HepG2 (cell line): Measurements from ENCODE around the gene EOLA1. TPM values are rescaled to one million over a fixed set of nuclear protein-coding genes. Genes with fewer than 3 reads are reported as not detected.

Experiments used
- ATAC-seq: fragments of 200-7000 bp; cut with Tn5 transposase; 3 replicates; pipeline ENCODE4 v1.9.1; 2020; ENCODE audit warnings: mild to moderate bottlenecking, moderate library complexity
- BruUV-seq: library from RNA; stranded (reverse); fragments of 400-500 nt; replicated peaks from 2 replicates; lab custom pipeline; 2021; lab: Mats Ljungman, UMichigan
- CTCF ChIA-PET: fragments of 300-600 bp; formaldehyde crosslinking; extraction: SDS; loops from one replicate; lab custom pipeline; 2021; ENCODE audit warnings: low total read pairs, inconsistent platforms, low intra/inter-chr PET ratio; lab: Yijun Ruan, JAX
- POLR2A ChIA-PET: fragments of 350-600 bp; sonication (Branson Sonifier 250); formaldehyde crosslinking; loops from one replicate; lab custom pipeline; 2020; ENCODE audit warnings: antibody characterized with exemption, inconsistent platforms; lab: Yijun Ruan, JAX
- DNase-seq: peaks from one replicate; pipeline ENCODE4 v3.0.0-alpha.2; 2015; ENCODE audit warnings: low spot score
- FAIRE-seq: peaks from 3 replicates; lab custom pipeline; 2011; peaks lifted over from hg19 to GRCh38; lab: Jason Lieb, UNC
- H2AFZ ChIP-seq: one replicate; pipeline ENCODE4 v1.6.1; 2011; ENCODE audit warnings: low read length, inconsistent platforms
- H3K27ac ChIP-seq: fragments of 300-600 bp; 3 replicates; pipeline ENCODE4 v1.8.0; 2011; ENCODE audit warnings: mixed run types, mild to moderate bottlenecking, mixed read lengths, low read length, inconsistent platforms; ENCODE audit not compliant: insufficient read depth; ENCODE audit errors: extremely low read length
- H3K27me3 ChIP-seq, 2 experiments: fragments of 200-600 bp in 1 of 2; 2 replicates in 1 of 2; 3 replicates in 1 of 2; pipeline versions ENCODE4 v1.6.0 to v1.8.0; 2011; ENCODE audit warnings: low read length in 2 of 2, mild to moderate bottlenecking in 2 of 2, moderate library complexity in 2 of 2, inconsistent platforms in 1 of 2; ENCODE audit not compliant: insufficient read depth in 2 of 2, control insufficient read depth in 1 of 2
- H3K36me3 ChIP-seq, 2 experiments: fragments of 200-600 bp in 1 of 2; replicated peaks in 1 of 2; 2 replicates in 1 of 2; 3 replicates in 1 of 2; pipeline versions ENCODE4 v1.5.1 to v1.8.0; 2011; ENCODE audit warnings: low read length in 2 of 2, inconsistent platforms in 1 of 2; ENCODE audit not compliant: insufficient read depth in 2 of 2, control insufficient read depth in 1 of 2
- H3K4me1 ChIP-seq: 2 replicates; pipeline ENCODE4 v1.5.1; 2012; ENCODE audit warnings: low read length, inconsistent platforms; ENCODE audit not compliant: insufficient read depth
- H3K4me2 ChIP-seq: 2 replicates; pipeline ENCODE4 v1.6.0; 2011; ENCODE audit warnings: low read depth, low read length, inconsistent platforms
- H3K4me3 ChIP-seq, 3 experiments: fragments of 200-600 bp in 1 of 3; sonication (generic), shearing (Covaris generic) in 1 of 3; replicated peaks in 1 of 3; 2 replicates each; pipeline ENCODE4 v1.5.1; 2011 to 2016; ENCODE audit warnings: low read length in 3 of 3, inconsistent platforms in 2 of 3, low read depth in 2 of 3, mild to moderate bottlenecking in 2 of 3, control low read depth in 1 of 3, mixed read lengths in 1 of 3; ENCODE audit not compliant: insufficient read depth in 1 of 3
- H3K79me2 ChIP-seq: one replicate; pipeline ENCODE4 v1.6.1; 2011; ENCODE audit warnings: low read length, inconsistent platforms; ENCODE audit not compliant: insufficient read depth
- H3K9ac ChIP-seq: 2 replicates; pipeline ENCODE4 v1.6.0; 2011; ENCODE audit warnings: mild to moderate bottlenecking, low read depth, low read length, inconsistent platforms; ENCODE audit not compliant: insufficient read depth
- H3K9me3 ChIP-seq: 2 replicates; pipeline ENCODE4 v1.5.1; 2012; ENCODE audit warnings: mild to moderate bottlenecking, low read length
- H4K20me1 ChIP-seq: 2 replicates; pipeline ENCODE4 v1.6.0; 2011; ENCODE audit warnings: inconsistent platforms, mild to moderate bottlenecking, low read length, moderate library complexity; ENCODE audit not compliant: insufficient read depth
- JUNB ChIP-seq: sonication (generic); formaldehyde crosslinking; IDR thresholded peaks from 2 replicates; pipeline ENCODE4 v1.8.0; 2022; ENCODE audit warnings: missing genetic modification reagents, mild to moderate bottlenecking, borderline replicate concordance
- LBX2 ChIP-seq: sonication (generic); formaldehyde crosslinking; IDR thresholded peaks from 2 replicates; pipeline ENCODE4 v1.5.0; 2020; ENCODE audit warnings: missing genetic modification reagents, mild to moderate bottlenecking, borderline replicate concordance
- LRRFIP1 ChIP-seq: sonication (generic); formaldehyde crosslinking; conservative IDR thresholded peaks from 2 replicates; pipeline ENCODE4 v1.4.0; 2020; ENCODE audit warnings: missing genetic modification reagents
- MAFF ChIP-seq: IDR thresholded peaks from 2 replicates; pipeline ENCODE4 v1.6.1; 2011; ENCODE audit warnings: low read depth, low read length, improper control_type of control experiment
- NCOA2 ChIP-seq: sonication (generic); formaldehyde crosslinking; IDR thresholded peaks from 2 replicates; pipeline ENCODE4 v1.8.0; 2022; ENCODE audit warnings: inconsistent platforms
- NFE2L1 ChIP-seq: sonication (generic); formaldehyde crosslinking; IDR thresholded peaks from 2 replicates; pipeline ENCODE4 v1.4.0; 2020; ENCODE audit warnings: missing genetic modification reagents, mild to moderate bottlenecking, borderline replicate concordance
- SPEN ChIP-seq: sonication (generic); formaldehyde crosslinking; IDR thresholded peaks from 2 replicates; pipeline ENCODE4 v1.5.1; 2020; ENCODE audit warnings: low read depth, mild to moderate bottlenecking, missing genetic modification reagents
- THAP11 ChIP-seq: IDR thresholded peaks from 2 replicates; pipeline ENCODE4 v1.6.1; 2016; ENCODE audit warnings: missing biosample characterization, missing genetic modification reagents
- THRA ChIP-seq: sonication (generic); formaldehyde crosslinking; IDR thresholded peaks from 2 replicates; pipeline ENCODE4 v1.4.0; 2020; ENCODE audit warnings: missing genetic modification reagents, borderline replicate concordance
- ZNF230 ChIP-seq: sonication (generic); formaldehyde crosslinking; IDR thresholded peaks from 2 replicates; pipeline ENCODE4 v1.4.0; 2020; ENCODE audit warnings: mild to moderate bottlenecking, missing genetic modification reagents
- ZNF264 ChIP-seq: sonication (generic); formaldehyde crosslinking; IDR thresholded peaks from 2 replicates; pipeline ENCODE4 v1.4.0; 2020; ENCODE audit warnings: missing genetic modification reagents
- ZNF354B ChIP-seq: sonication (generic); formaldehyde crosslinking; IDR thresholded peaks from 2 replicates; pipeline ENCODE4 v1.8.0; 2022; ENCODE audit warnings: mild to moderate bottlenecking, missing genetic modification reagents
- ZNF646 ChIP-seq: sonication (generic); formaldehyde crosslinking; IDR thresholded peaks from 2 replicates; pipeline ENCODE4 v1.9.0; 2021; ENCODE audit warnings: mild to moderate bottlenecking, missing genetic modification reagents
- WGBS: methylation state at CpG from one replicate; pipeline ENCODE4 v1.1.6; 2017; ENCODE audit warnings: low lambda C conversion rate; 5-methylcytosine and 5-hydroxymethylcytosine counted together
- in situ Hi-C: cut with HindIII; loops from 2 replicates; pipeline ENCODE4 v1.10.0; 2017; ENCODE audit warnings: low pct_unique_long_range_greater_than_20kb; ENCODE audit not compliant: extremely low pct_ligation_motif_present
- intact Hi-C: fragments of 100-400 bp; cut with micrococcal nuclease; formaldehyde crosslinking; loops from one replicate; pipeline ENCODE4 v1.10.0; 2022; ENCODE audit not compliant: unreplicated experiment
- polyA plus RNA-seq, 8 experiments: library from polyadenylated mRNA; depleted of rRNA in 3 of 8; stranded (reverse) in 7 of 8; unstranded in 1 of 8; fragments of >200 nt; fragmentation: Illumina TruSeq in 4 of 8; extraction: Trizol in 4 of 8; gene quantifications; 2 replicates each; pipeline versions ENCODE4 v1.2.1 to v1.2.3, GENCODE V29; 2011 to 2016; ENCODE audit warnings: low read depth in 4 of 8, missing spikeins in 1 of 8, mixed read lengths in 1 of 8; ENCODE audit not compliant: insufficient read depth in 1 of 8
- total RNA-seq, 5 experiments: library from RNA; depleted of rRNA; stranded (reverse); fragments of >200 nt; fragmentation: Illumina TruSeq; extraction: Trizol; gene quantifications; 2 replicates each; pipeline ENCODE4 v1.2.3, GENCODE V29; 2016; ENCODE audit warnings: low read depth in 1 of 5

The EOLA1 gene
- total and polyA plus RNA-seq, 2 of the 13 experiments (the other 11 are each of a cell fraction or from before 2014, with no cell fraction given), result 6.5 to 9.6 TPM

- TF ChIP-seq ZNF646 (CRISPR knock-in tag) (no peak), NCOA2 (CRISPR knock-in tag) (no peak), THAP11 (CRISPR knock-in tag) (no peak)
Measured at GRCh38 chrX:149571770-149572169, 31.0 kb downstream of the EOLA1 start (continued).

- Histone ChIP-seq H3K4me1 (no peaks in the 10 kb centered on the region), H4K20me1 (no peaks in the 10 kb centered on the region), H2AFZ (no peak overlapping the region), H3K27me3 (no peaks in the 10 kb centered on the region), H3K4me3 (no peak overlapping the region), H3K36me3 (no peaks in the 10 kb centered on the region), H3K27ac (no peak overlapping the region), H3K9ac (no peak overlapping the region), H3K4me2 (no peak overlapping the region), H3K79me2 (no peaks in the 10 kb centered on the region), H3K9me3 (no peaks in the 10 kb centered on the region)
- intact Hi-C loops, result no loop called here
- ATAC-seq (no peak), FAIRE-seq (no peak), DNase-seq (no peak)
- in situ Hi-C loops, result no loop called here
- BruUV-seq, result no TSS peak
- WGBS, result no CpG with 5 or more reads among the region's 1 CpG
- ChIA-PET POLR2A (no interaction called here), CTCF (no interaction called here)
- TF ChIP-seq ZNF230 (CRISPR knock-in tag), result no peak
- TF ChIP-seq MAFF, result 0 out of 2 replicates have a peak, but pooled peaks have one; percentile 46
- no peak for TF ChIP-seq ZNF354B
- TF ChIP-seq THRA (CRISPR knock-in tag), result no peak
- no peak for TF ChIP-seq NFE2L1 (CRISPR knock-in tag)
- TF ChIP-seq LBX2, result no peak
- TF ChIP-seq ZNF264 (CRISPR knock-in tag), result no peak
- no peak for TF ChIP-seq LRRFIP1 (CRISPR knock-in tag)
- no peak for TF ChIP-seq SPEN (CRISPR knock-in tag)
- TF ChIP-seq JUNB (CRISPR knock-in tag), result no peak
Measured at GRCh38 chrX:149572743-149573142, 31.9 kb downstream of the EOLA1 start.
